MCF 10A (cell line): ENCODE data around the gene UNC79. TPM values are rescaled to one million over a fixed set of nuclear protein-coding genes. Genes with fewer than 3 reads are reported as not detected.

Experiments used
- BruUV-seq: library from RNA; stranded (reverse); fragments of 400-500 nt; replicated peaks from 2 replicates; lab custom pipeline; 2021; lab: Mats Ljungman, UMichigan
- CTCF ChIA-PET: fragments of 300-600 bp; sonication (Branson Sonifier 250); formaldehyde crosslinking; extraction: SDS; loops from one replicate; lab custom pipeline; 2021; ENCODE audit warnings: antibody characterized with exemption, inconsistent platforms; lab: Yijun Ruan, JAX
- POLR2A ChIA-PET: fragments of 300-600, 350-650 bp; sonication (Branson Sonifier 250); formaldehyde crosslinking; extraction: SDS; loops from one replicate; lab custom pipeline; 2020; ENCODE audit warnings: antibody characterized with exemption, inconsistent platforms; lab: Yijun Ruan, JAX
- DNase-seq: peaks from one replicate; pipeline ENCODE4 v3.0.0-alpha.2; 2018; ENCODE audit not compliant: unreplicated experiment
- H3K27ac Mint-ChIP-seq: one replicate; pipeline ENCODE4 v1.8.0; 2022; ENCODE audit warnings: mild to moderate bottlenecking, low read depth, mixed read lengths; ENCODE audit not compliant: unreplicated experiment
- H3K27me3 Mint-ChIP-seq: one replicate; pipeline ENCODE4 v1.8.0; 2022; ENCODE audit warnings: mixed read lengths; ENCODE audit not compliant: insufficient read depth, unreplicated experiment
- H3K36me3 Mint-ChIP-seq: one replicate; pipeline ENCODE4 v1.8.0; 2022; ENCODE audit warnings: mild to moderate bottlenecking, moderate library complexity, mixed read lengths; ENCODE audit not compliant: insufficient read depth, unreplicated experiment
- H3K4me1 Mint-ChIP-seq: one replicate; pipeline ENCODE4 v1.8.0; 2022; ENCODE audit warnings: mixed read lengths; ENCODE audit not compliant: insufficient read depth, unreplicated experiment
- H3K4me3 Mint-ChIP-seq: one replicate; pipeline ENCODE4 v1.8.0; 2022; ENCODE audit warnings: mild to moderate bottlenecking, moderate library complexity, mixed read lengths; ENCODE audit not compliant: unreplicated experiment
- H3K9me3 Mint-ChIP-seq: one replicate; pipeline ENCODE4 v1.8.0; 2022; ENCODE audit warnings: mixed read lengths; ENCODE audit not compliant: unreplicated experiment
- CTCF ChIP-seq: fragments of 200-600 bp; IDR thresholded peaks from one replicate; pipeline ENCODE4 v1.8.0; 2022; ENCODE audit warnings: antibody characterized with exemption, mild to moderate bottlenecking; ENCODE audit not compliant: unreplicated experiment
- intact Hi-C: fragments of 100-400 bp; cut with micrococcal nuclease; formaldehyde crosslinking; loops from 2 replicates; pipeline ENCODE4 v1.14.1; 2022
- total RNA-seq: library from RNA; stranded (reverse); gene quantifications from 2 replicates; pipeline ENCODE4 v1.2.3, GENCODE V29; 2022

UNC79 gene
- total RNA-seq, 1 experiment from 2014 or later, result 0.05 TPM

- TF ChIP-seq CTCF, result no peak
- ChIA-PET POLR2A (no interaction called here), CTCF (no interaction called here)
- no peak overlapping the region for H3K4me3 Mint-ChIP-seq
- no TSS peak for BruUV-seq
- H3K9me3 Mint-ChIP-seq, result no peaks in the 10 kb centered on the region
- peaks cover 81% of the 10 kb centered on the region for H3K27me3 Mint-ChIP-seq
- no peaks in the 10 kb centered on the region for H3K36me3 Mint-ChIP-seq
- no peaks in the 10 kb centered on the region for H3K4me1 Mint-ChIP-seq
- no peak for DNase-seq
- intact Hi-C loops, result no loop called here
- no peak overlapping the region for H3K27ac Mint-ChIP-seq
Observed at GRCh38 chr14:93396456-93396855, 34.3 kb upstream of the UNC79 start.

GRCh38 chr14:93398491-93398890 lies 32.2 kb upstream of the UNC79 start:
- H3K27ac Mint-ChIP-seq, result no peak overlapping the region
- intact Hi-C loops, result no loop called here
- no peaks in the 10 kb centered on the region for H3K4me1 Mint-ChIP-seq
- H3K27me3 Mint-ChIP-seq, result peaks cover 81% of the 10 kb centered on the region
- CTCF ChIA-PET, result no interaction called here
- no peak for TF ChIP-seq CTCF
- POLR2A ChIA-PET, result interaction anchor here (0.6 kb wide), 1 partner anchor 70 kb away, joined by 4 read pairs; no protein-coding TSS in a partner anchor
- no peaks in the 10 kb centered on the region for H3K9me3 Mint-ChIP-seq
- DNase-seq, result no peak
- no peak overlapping the region for H3K4me3 Mint-ChIP-seq
- H3K36me3 Mint-ChIP-seq, result no peaks in the 10 kb centered on the region
- BruUV-seq, result no TSS peak

GRCh38 chr14:93402951-93403350 lies 27.8 kb upstream of the UNC79 start:
- H3K4me3 Mint-ChIP-seq, result no peak overlapping the region
- CTCF ChIA-PET, result no interaction called here
- DNase-seq, result no peak
- no peaks in the 10 kb centered on the region for H3K4me1 Mint-ChIP-seq
- H3K27me3 Mint-ChIP-seq, result peaks cover 89% of the 10 kb centered on the region
- H3K36me3 Mint-ChIP-seq, result no peaks in the 10 kb centered on the region
- intact Hi-C loops, result no loop called here
- no TSS peak for BruUV-seq
- POLR2A ChIA-PET, result no interaction called here
- H3K9me3 Mint-ChIP-seq, result no peaks in the 10 kb centered on the region
- H3K27ac Mint-ChIP-seq, result no peak overlapping the region
- no peak for TF ChIP-seq CTCF

- no peaks in the 10 kb centered on the region for H3K4me1 Mint-ChIP-seq
- intact Hi-C loops, result no loop called here
- CTCF ChIA-PET, result no interaction called here
- no peak overlapping the region for H3K4me3 Mint-ChIP-seq
- no peak for TF ChIP-seq CTCF
- no TSS peak for BruUV-seq
- no peak for DNase-seq
- H3K36me3 Mint-ChIP-seq, result no peaks in the 10 kb centered on the region
- POLR2A ChIA-PET, result no interaction called here
- no peak overlapping the region for H3K27ac Mint-ChIP-seq
- H3K9me3 Mint-ChIP-seq, result no peaks in the 10 kb centered on the region
- peaks cover 51% of the 10 kb centered on the region for H3K27me3 Mint-ChIP-seq
Observed at GRCh38 chr14:93410021-93410420, 20.7 kb upstream of the UNC79 start.
